Measurements from ENCODE around the gene PELO. TPM values are rescaled to one million over a fixed set of nuclear protein-coding genes. Genes with fewer than 3 reads are reported as not detected.
A peak's percentile ranks its signal among the peaks of the same experiment; 100 is the strongest.
"Not testable (repeated sequence)": the region's sequence is repeated elsewhere in the genome, so short reads cannot be mapped to it uniquely, and the experiment has no call there.

Gene PELO
- polyA plus RNA-seq, 4 donors: 27.9 to 34.6 (median 29.9) TPM

- DNase-seq (ENCODE audit: low read depth in 4 of 4, low spot score in 3 of 4): peak; percentile 89 to 94 (median 90)
These were observed 12.3 kb downstream of the PELO start for GRCh38 chr5:52799983-52800393.

- DNase-seq (ENCODE audit: low read depth in 4 of 4, low spot score in 3 of 4): no peak
These were observed 12.9 kb downstream of the PELO start for GRCh38 chr5:52800394-52801213.

GRCh38 chr5:52801329-52801728, 13.6 kb downstream of the PELO start:
- no peak for DNase-seq (ENCODE audit: low read depth in 4 of 4, low spot score in 3 of 4)

GRCh38 chr5:52802272-52802973, 14.7 kb downstream of the PELO start:
- DNase-seq (ENCODE audit: low read depth in 4 of 4, low spot score in 3 of 4): no peak

- no peak for DNase-seq (ENCODE audit: low read depth in 4 of 4, low spot score in 3 of 4)
These were observed 15.2 kb downstream of the PELO start for GRCh38 chr5:52802974-52803336.

- no peak for DNase-seq (ENCODE audit: low read depth in 4 of 4, low spot score in 3 of 4)
These were observed 16.7 kb downstream of the PELO start for GRCh38 chr5:52804387-52804791.

GRCh38 chr5:52804981-52805380, 17.3 kb downstream of the PELO start:
- no peak for DNase-seq (ENCODE audit: low read depth in 4 of 4, low spot score in 3 of 4)

- DNase-seq (ENCODE audit: low read depth in 4 of 4, low spot score in 3 of 4): no peak
These were observed 17.9 kb downstream of the PELO start for GRCh38 chr5:52805615-52806014.

- no peak for DNase-seq (ENCODE audit: low read depth in 4 of 4, low spot score in 3 of 4)
These were observed 19.3 kb downstream of the PELO start for GRCh38 chr5:52807037-52807436.

- DNase-seq (ENCODE audit: low read depth in 4 of 4, low spot score in 3 of 4): no peak
These were observed 20.0 kb downstream of the PELO start for GRCh38 chr5:52807723-52808122.

- peak in 1 of 4 donors; percentile 56 for DNase-seq (ENCODE audit: low read depth in 4 of 4, low spot score in 3 of 4)
These were observed 20.7 kb downstream of the PELO start for GRCh38 chr5:52808316-52808901.

GRCh38 chr5:52809884-52810283, 22.2 kb downstream of the PELO start:
- DNase-seq (ENCODE audit: low read depth in 4 of 4, low spot score in 3 of 4): no peak

- no peak for DNase-seq (ENCODE audit: low read depth in 4 of 4, low spot score in 3 of 4)
These were observed 22.7 kb downstream of the PELO start for GRCh38 chr5:52810426-52810825.

GRCh38 chr5:52811067-52811749, 23.5 kb downstream of the PELO start:
- no peak for DNase-seq (ENCODE audit: low read depth in 4 of 4, low spot score in 3 of 4)

GRCh38 chr5:52814352-52815148, 26.8 kb downstream of the PELO start:
- no peak for DNase-seq (ENCODE audit: low read depth in 4 of 4, low spot score in 3 of 4)

GRCh38 chr5:52817818-52818217, 30.1 kb downstream of the PELO start:
- no peak for DNase-seq (ENCODE audit: low read depth in 4 of 4, low spot score in 3 of 4)

- DNase-seq (ENCODE audit: low read depth in 4 of 4, low spot score in 3 of 4): no peak
These were observed 30.6 kb downstream of the PELO start for GRCh38 chr5:52818360-52818759.

- DNase-seq (ENCODE audit: low read depth in 4 of 4, low spot score in 3 of 4): not testable (repeated sequence)
These were observed 31.1 kb downstream of the PELO start for GRCh38 chr5:52818807-52819206.

- DNase-seq (ENCODE audit: low read depth in 4 of 4, low spot score in 3 of 4): no peak
These were observed 34.2 kb downstream of the PELO start for GRCh38 chr5:52821901-52822300.

- no peak for DNase-seq (ENCODE audit: low read depth in 4 of 4, low spot score in 3 of 4)
These were observed 34.7 kb downstream of the PELO start for GRCh38 chr5:52822437-52822836.

Measured in right renal pelvis (tissue), 4 donors.